GM18858 (cell line): ENCODE results near the gene RNF225.
A peak's percentile ranks its signal among the peaks of the same experiment; 100 is the strongest.
"Not testable (repeated sequence)": the region's sequence is repeated elsewhere in the genome, so short reads cannot be mapped to it uniquely, and the experiment has no call there.

Experiments
- ATAC-seq: cut with Tn5 transposase; IDR thresholded peaks from one replicate; pipeline ENCODE4 v1.9.1; 2021; ENCODE audit not compliant: unreplicated experiment

The RNF225 gene

DNA sequence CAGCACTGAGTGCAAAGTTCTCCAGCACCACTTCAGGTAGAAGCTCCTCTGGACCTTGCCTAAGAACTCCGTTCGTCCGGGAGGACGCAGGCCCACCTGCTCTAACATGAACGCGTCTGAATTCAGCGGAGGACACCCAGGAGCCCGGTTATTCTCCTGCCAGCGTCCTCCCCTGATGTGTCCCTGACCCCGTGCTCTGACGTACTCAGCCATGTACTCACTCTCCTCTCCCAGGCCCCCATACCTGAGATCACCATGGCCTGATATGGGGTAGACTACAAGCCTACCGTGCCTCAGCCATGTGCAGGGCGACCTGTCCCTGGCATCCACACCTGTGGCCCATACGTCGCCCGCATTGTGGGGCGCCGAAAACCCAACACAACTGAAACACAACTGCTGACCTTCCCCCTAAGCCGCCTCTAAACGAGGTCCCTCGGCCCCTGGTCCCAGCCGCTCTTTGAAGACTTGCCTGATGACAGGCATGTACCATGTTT lies 12.2 kb downstream of the RNF225 start:
- no peak for ATAC-seq

DNA sequence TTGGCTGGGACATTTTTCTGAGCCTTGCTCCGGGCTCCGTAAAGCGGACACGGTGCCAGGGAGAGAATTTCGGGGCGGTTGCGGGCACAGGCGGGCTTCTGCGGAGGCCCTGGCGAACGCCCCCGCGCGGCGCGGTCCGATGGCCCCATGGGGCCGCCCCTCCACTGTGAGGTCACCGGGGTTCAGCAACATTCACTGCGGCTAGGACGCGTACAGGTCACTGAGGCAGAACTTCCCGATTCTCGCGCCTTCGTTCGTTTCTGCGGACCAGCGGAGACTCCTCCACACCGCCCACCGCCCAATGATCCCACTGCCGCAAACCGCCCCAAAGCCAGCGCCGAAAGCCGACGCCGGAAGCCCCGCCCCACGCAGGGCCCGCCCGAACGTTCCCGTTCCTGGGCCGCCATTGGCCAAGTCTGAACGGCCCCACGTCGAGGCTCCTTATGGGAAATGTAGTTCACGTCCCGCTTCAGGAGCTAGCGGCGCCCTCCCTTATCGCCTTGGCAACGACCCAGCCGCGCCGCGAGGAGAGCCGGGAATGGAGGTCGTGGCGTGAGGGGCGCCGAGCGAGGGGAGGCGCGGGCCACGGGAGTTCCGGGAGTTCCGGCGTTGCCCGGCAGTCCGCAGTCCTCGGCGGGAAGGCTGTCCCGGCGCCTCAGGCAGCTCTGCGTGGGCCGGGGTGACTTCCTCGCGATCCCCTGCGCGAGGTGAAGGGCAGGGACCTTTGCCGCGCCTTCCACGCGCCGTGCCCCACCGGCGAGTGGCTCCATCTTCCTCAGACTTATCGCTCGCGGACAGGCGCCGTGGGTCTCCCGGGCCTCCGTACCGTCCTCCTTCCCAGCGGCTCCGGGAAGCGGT lies 12.9 kb downstream of the RNF225 start, which contains the start of gene ZNF584:
TSS of gene ZNF584 (plus strand) at position 498 of the 858 bp plus-strand sequence. CDS start 499 bp downstream, outside the sequence.
- peak; percentile 75 for ATAC-seq

DNA sequence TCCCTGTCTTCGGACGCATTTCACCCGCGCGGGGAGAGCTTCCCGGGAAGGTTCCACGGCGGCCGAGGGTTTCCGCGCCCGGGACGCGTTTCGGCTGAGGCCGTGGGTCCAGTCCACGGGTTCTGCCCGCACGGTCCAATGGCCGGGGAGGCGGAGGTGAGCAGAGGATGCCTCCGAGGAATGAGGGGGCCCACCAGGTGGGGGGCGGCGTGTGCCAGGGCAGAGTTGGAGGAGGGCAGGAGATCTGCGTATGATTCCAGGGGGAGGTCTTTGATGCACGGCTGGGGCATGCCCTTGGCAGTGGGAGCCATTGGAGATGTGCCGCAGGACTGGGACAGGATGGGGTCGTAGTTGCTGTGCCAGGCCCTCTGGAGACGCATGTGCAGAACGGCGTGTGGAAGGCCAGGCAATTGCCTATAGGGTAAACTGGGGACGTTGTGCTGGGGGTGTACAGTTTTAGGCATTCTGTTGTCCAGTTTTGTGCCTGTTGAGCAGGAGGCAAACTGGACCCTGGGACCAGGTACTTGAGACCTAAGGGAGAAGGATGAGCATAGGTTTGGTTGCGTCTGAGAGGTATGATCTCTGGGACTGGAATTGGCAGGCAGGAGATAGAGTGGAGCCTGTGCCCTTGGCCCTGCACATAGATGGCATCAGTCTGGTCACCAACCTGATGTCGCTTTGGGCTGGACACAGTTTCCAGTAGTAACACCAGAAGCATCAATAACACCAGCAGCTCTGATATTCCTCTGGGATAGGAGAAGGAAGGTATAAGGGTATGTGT lies 13.7 kb downstream of the RNF225 start:
- ATAC-seq, result no peak

DNA sequence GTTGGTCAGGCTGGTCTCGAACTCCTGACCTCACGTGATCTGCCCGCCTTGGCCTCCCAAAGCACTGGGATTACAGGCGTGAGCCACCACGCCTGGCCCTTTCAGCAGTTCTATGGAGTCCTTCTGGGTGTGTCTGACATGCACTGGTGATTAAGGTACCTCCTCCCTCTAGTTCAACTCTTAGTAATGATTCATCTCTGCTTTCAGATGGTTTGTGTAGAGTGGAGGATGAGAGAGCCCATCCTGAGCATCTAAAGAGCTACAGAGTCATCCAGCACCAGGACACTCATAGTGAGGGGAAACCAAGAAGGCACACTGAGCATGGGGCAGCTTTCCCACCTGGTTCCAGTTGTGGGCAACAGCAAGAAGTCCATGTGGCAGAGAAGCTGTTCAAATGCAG lies 21.1 kb downstream of the RNF225 start:
- no peak for ATAC-seq

DNA sequence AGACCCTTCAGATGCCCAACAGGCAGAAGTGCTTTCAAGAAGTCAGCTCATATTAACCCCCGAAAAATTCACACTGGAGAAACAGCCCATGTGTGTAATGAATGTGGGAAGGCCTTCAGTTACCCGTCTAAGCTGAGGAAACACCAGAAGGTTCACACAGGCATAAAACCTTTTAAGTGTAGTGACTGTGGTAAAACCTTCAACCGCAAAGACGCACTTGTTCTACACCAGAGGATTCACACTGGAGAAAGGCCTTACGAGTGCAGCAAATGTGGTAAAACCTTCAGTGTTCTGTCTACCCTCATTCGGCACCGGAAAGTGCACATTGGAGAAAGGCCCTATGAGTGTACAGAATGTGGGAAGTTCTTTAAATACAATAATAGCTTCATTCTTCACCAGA lies 21.6 kb downstream of the RNF225 start:
- no peak for ATAC-seq

DNA sequence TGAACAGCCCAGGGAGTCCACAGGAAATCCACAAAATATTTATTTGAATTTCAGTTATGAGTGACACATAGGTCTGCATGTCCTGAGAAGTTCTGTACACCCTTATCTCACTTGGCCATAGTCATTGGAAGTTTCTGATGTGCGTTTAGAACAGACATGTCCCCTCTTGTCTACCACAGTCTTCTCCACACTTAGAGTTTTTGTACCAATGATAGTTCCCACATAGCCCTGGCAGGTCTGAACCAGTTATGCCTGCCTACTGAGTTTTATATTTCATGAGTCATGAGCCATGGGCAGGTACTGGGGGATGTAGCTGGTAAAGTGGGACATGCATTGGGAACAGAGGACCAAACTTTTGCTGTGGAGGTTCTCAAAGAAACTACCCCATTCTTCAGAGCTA lies 33.2 kb downstream of the RNF225 start:
- no peak for ATAC-seq

DNA sequence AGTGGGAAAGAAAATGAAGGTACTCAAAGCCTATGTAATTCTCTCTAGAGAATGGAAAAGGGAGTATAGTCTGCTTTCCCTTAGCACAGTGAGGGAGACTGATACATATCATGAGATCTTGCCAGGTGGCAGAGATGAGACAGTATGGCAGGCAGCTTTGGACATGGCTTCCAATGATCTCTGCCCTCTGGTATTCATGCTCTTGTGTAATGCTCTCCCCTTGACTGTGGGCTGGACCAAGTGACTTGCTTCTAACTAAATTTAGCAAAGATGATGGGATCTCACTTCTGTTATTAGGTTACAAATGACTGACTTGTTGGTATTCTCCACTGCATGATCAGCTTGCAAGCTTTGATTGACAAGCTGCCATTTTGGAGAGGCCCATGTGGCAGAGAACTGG lies 34.3 kb downstream of the RNF225 start:
- ATAC-seq, result no peak

DNA sequence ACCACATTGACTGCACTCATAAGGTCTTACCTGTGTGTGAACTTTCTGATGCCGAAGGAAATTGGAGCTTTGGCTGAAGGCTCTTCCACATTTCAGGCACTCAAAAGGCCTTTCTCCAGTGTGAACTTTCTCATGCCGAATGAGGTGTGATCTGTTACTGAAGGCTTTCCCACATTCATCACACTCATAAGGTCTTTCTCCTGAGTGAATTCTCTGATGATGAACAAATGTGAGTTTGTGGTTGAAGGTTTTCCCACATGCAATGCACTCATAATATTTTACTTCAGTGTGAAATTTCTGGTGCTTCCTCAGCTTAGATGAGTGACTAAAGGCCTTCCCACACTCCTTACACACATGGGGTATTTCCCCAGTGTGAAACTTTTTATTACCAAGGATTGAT lies 38.8 kb downstream of the RNF225 start:
- ATAC-seq, result no peak

DNA sequence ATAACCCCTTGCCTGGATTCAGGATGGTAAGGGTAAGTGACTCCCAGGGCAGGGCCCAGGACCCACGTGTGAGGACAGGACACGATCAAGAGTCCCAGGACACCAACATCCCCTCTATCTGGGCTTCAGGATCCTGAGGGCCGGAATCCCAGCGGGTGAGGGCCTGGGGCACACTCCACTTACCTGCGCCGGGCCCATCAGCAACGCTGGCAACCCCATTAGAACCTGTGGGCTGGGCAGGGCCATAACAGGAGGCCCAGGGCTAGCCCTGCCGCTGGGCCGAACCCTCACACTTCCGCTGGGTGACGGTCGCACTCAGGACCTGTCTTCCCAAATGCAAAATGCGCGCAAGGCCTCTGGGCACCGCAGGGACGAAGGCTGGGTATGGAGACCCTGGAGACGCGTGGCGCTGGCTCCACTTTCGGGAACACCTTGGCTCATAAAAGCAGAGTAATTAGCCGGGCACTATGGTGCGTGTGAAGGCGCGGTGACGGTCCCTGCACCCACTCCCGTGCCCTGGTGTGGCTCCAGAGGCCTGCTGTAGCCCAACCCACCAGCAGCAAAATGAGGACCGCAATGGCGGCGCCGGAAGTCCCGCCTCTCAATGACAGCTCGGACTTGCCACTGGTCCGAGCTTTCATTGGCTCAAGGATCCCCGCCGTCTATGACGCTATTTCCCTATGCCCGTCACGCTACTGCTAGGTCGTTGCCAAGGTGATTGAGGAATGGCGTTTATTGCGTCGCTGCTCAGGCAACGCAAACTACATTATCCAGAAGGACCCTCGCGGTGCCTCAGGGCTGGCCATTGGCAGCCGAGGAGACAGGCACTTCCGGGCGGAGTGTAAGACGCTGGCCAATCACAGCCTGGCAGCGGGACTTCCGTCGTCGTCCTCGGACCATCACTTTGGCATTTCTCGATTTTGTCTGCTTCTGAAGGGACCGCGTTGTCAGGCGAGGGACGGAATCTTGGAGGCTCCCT lies 44.4 kb downstream of the RNF225 start, which contains the start of gene ZNF132:
TSS of gene ZNF132 (minus strand) at position 578 of the 979 bp plus-strand sequence. CDS start at position 246, 332 bp downstream.
- peak; percentile 93 for ATAC-seq

DNA sequence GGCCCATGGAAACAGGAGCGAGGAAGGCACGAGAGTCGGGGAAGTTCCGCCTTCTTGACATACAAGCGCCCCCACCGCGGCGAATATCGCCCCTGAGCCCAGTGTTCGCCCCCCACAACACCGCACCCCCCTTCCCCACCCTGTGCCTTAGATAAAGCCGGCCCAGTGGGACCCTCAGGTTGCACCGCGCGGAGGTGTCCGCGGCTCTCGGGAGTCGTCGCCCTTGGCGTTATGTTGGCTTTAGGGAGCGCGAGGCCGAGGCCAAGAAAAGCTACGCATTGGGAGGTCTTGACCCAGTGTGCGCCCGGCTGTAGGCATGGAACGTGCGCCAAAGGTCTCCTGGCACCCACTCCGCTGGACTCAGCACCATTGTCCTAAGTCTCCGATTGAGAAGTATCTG lies 45.1 kb downstream of the RNF225 start:
- ATAC-seq, result no peak

DNA sequence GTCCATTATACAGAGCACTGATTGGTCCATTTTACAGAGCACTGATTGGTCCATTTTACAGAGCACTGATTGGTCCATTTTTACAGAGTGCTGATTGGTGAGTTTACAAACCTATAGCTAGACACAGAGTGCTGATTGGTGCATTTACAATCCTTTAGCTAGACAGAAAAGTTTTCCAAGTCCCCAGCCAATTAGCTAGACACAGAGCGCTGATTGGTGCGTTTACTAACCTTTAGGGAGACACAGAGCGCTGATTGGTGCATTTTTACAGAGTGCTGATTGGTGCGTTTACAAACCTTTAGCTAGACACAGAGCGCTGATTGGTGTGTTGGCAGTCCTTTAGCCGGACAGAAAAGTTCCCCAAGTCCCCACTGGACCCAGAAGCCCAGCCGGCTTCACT lies 47.5 kb downstream of the RNF225 start:
- ATAC-seq, result not testable (repeated sequence)
